ENCODE measurements around the gene KCNC4. TPM values are rescaled to one million over a fixed set of nuclear protein-coding genes. Genes with fewer than 3 reads are reported as not detected.
A peak's percentile ranks its signal among the peaks of the same experiment; 100 is the strongest.

Gene KCNC4
- total RNA-seq, 4 donors from 2014 or later: 4.2 to 10.9 (median 6.5) TPM

DNA sequence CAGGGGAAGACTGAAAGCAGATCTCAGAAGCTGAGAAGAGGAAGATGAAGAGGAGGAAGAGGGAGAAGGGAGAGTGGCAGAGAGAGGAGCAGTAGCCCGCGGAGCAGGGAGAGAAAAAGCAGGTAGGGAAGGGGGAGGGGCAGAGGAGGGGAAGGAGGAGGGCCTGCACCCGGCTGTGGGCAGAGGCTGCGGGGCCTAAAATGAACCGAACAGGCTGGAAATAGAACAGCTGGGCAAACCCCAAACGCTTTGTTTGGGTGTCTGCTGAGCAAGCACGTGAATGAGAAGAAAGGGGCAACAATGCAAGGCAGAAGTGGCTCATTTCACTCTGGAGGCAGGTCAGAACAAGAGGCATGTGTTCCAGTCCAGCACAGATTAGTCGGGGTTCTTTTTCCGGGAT is 33.5 kb downstream of the KCNC4 start:
- Histone ChIP-seq H3K4me1 (peaks cover 9 to 52% (median 18%) of the 10 kb centered on the region in 3 donors), H3K4me3 (peak overlapping the region in 1 of 4 donors; percentile 10), H3K9me3 (no peaks in the 10 kb centered on the region), H3K27me3 (no peaks in the 10 kb centered on the region), H3K27ac (peak overlapping the region; percentile 24 to 55 (median 41)), H3K36me3 (no peaks in the 10 kb centered on the region)
- DNase-seq: no peak
- TF ChIP-seq POLR2A (IDR thresholded peaks at IDR 0.05) (no peak), CTCF (IDR thresholded peaks at IDR 0.05) (no peak)
- 9 to 15% methylated on average over 9 of the region's 9 CpGs for WGBS, 2 donors
- intact Hi-C loops (cut with DNase I): no loop called here

GRCh38 chr1:110245876-110246620 is 35.9 kb downstream of the KCNC4 start:
- intact Hi-C loops (cut with DNase I): no loop called here
- 49 to 58% methylated on average over 9 of the region's 9 CpGs for WGBS, 2 donors
- no peak for DNase-seq
- H3K27me3 ChIP-seq: no peaks in the 10 kb centered on the region
- no peak overlapping the region for H3K4me3 ChIP-seq
- H3K36me3 ChIP-seq: no peaks in the 10 kb centered on the region
- TF ChIP-seq POLR2A (IDR thresholded peaks at IDR 0.05) (no peak), CTCF (IDR thresholded peaks at IDR 0.05) (no peak)
- no peaks in the 10 kb centered on the region for H3K9me3 ChIP-seq
- H3K27ac ChIP-seq: no peak overlapping the region
- H3K4me1 ChIP-seq: peaks cover 9 to 37% (median 18%) of the 10 kb centered on the region in 3 donors

- Histone ChIP-seq H3K27ac (no peak overlapping the region), H3K27me3 (no peaks in the 10 kb centered on the region), H3K4me1 (peaks cover under 1 to 23% (median 7%) of the 10 kb centered on the region in 3 donors), H3K36me3 (no peaks in the 10 kb centered on the region), H3K9me3 (no peaks in the 10 kb centered on the region), H3K4me3 (no peak overlapping the region)
- 75 to 89% methylated on average over 3 to 4 of the region's 4 CpGs for WGBS, 2 donors
- TF ChIP-seq POLR2A (IDR thresholded peaks at IDR 0.05): no peak
- no peak for TF ChIP-seq CTCF (IDR thresholded peaks at IDR 0.05)
- no peak for DNase-seq
- intact Hi-C loops (cut with DNase I): no loop called here
These were observed 38.6 kb downstream of the KCNC4 start for GRCh38 chr1:110248746-110249145.

- DNase-seq: no peak
- WGBS, 2 donors: 76 to 90% methylated on average over 4 of the region's 4 CpGs
- intact Hi-C loops (cut with DNase I): no loop called here
- H3K27me3 ChIP-seq: no peaks in the 10 kb centered on the region
- peaks cover 0 to 17% (median 6%) of the 10 kb centered on the region in 3 donors for H3K4me1 ChIP-seq
- TF ChIP-seq CTCF (IDR thresholded peaks at IDR 0.05): no peak
- no peak for TF ChIP-seq POLR2A (IDR thresholded peaks at IDR 0.05)
- H3K4me3 ChIP-seq: no peak overlapping the region
- H3K9me3 ChIP-seq: no peaks in the 10 kb centered on the region
- no peaks in the 10 kb centered on the region for H3K36me3 ChIP-seq
- no peak overlapping the region for H3K27ac ChIP-seq
These were observed 39.1 kb downstream of the KCNC4 start for GRCh38 chr1:110249256-110249655.

GRCh38 chr1:110250008-110250407 is 39.9 kb downstream of the KCNC4 start:
- Histone ChIP-seq H3K36me3 (no peaks in the 10 kb centered on the region), H3K4me3 (no peak overlapping the region), H3K9me3 (no peaks in the 10 kb centered on the region), H3K27me3 (no peaks in the 10 kb centered on the region), H3K27ac (no peak overlapping the region), H3K4me1 (peaks cover 0 to 12% (median 6%) of the 10 kb centered on the region in 3 donors)
- intact Hi-C loops (cut with DNase I): no loop called here
- DNase-seq: no peak
- WGBS, 2 donors: 89 to 97% methylated on average over 4 of the region's 4 CpGs
- TF ChIP-seq CTCF (IDR thresholded peaks at IDR 0.05): no peak
- no peak for TF ChIP-seq POLR2A (IDR thresholded peaks at IDR 0.05)
